ENCODE results near the gene NT5C3B. TPM values are rescaled to one million over a fixed set of nuclear protein-coding genes. Genes with fewer than 3 reads are reported as not detected.
A peak's percentile ranks its signal among the peaks of the same experiment; 100 is the strongest.

NT5C3B gene
- total RNA-seq: 10 to 100 TPM; 36.2 to 62.9 (median 49.4) TPM
- polyA plus RNA-seq: 100 to 1,000 TPM in 1 of 3 donors, 10 to 100 TPM in 2; 51.4 to 121 (median 98.8) TPM
- long read RNA-seq, donor 1, partial matches to known transcripts: 8 of 14 reads
- long read RNA-seq, donor 1, other reads (novel, unspliced or antisense): 0 of 14 reads
- long read RNA-seq, donor 2, partial matches to known transcripts: 0 of 7 reads
- long read RNA-seq, donor 2, other reads (novel, unspliced or antisense): 0 of 7 reads
- long read RNA-seq, donor 3, transcript NT5C3B-216 (8 exons, 1,534 nt): major isoform, 7 of 8 reads
- long read RNA-seq, donor 3, partial matches to known transcripts: 0 of 8 reads
- long read RNA-seq, donor 3, other reads (novel, unspliced or antisense): 0 of 8 reads
- long read RNA-seq, donor 4, transcript NT5C3B-216 (8 exons, 1,534 nt): major isoform, 11 of 22 reads
- long read RNA-seq, donor 4, partial matches to known transcripts: 0 of 22 reads
- long read RNA-seq, donor 4, other reads (novel, unspliced or antisense): 6 of 22 reads
- long read RNA-seq, donor 5, transcript NT5C3B-203 (9 exons, 975 nt): minor isoform, 17 of 83 reads
- long read RNA-seq, donor 5, transcript NT5C3B-216 (8 exons, 1,534 nt): major isoform, 28 of 83 reads
- long read RNA-seq, donor 5, partial matches to known transcripts: 2 of 83 reads
- long read RNA-seq, donor 5, other reads (novel, unspliced or antisense): 27 of 83 reads
- long read RNA-seq, donor 6, partial matches to known transcripts: 1 of 8 reads
- long read RNA-seq, donor 6, other reads (novel, unspliced or antisense): 3 of 8 reads
- long read RNA-seq, donor 7, partial matches to known transcripts: 6 of 9 reads
- long read RNA-seq, donor 7, other reads (novel, unspliced or antisense): 0 of 9 reads
- long read RNA-seq, donor 8, transcript NT5C3B-216 (8 exons, 1,534 nt): major isoform, 8 of 32 reads
- long read RNA-seq, donor 8, partial matches to known transcripts: 17 of 32 reads
- long read RNA-seq, donor 8, other reads (novel, unspliced or antisense): 0 of 32 reads
- long read RNA-seq, donor 9, partial matches to known transcripts: 0 of 4 reads
- long read RNA-seq, donor 9, other reads (novel, unspliced or antisense): 0 of 4 reads
- long read RNA-seq, donor 10, transcript NT5C3B-216 (8 exons, 1,534 nt): major isoform, 7 of 20 reads
- long read RNA-seq, donor 10, partial matches to known transcripts: 10 of 20 reads
- long read RNA-seq, donor 10, other reads (novel, unspliced or antisense): 0 of 20 reads

GRCh38 chr17:41835800-41836549 is at the start of gene NT5C3B:
Gene NT5C3B (minus strand): TSS chr17:41836232. CDS start chr17:41836193, 39 bp downstream.
- TF ChIP-seq CTCF (IDR thresholded peaks at IDR 0.05): no peak
- peak in 1 of 2 donors; percentile 25 for TF ChIP-seq POLR2A (IDR thresholded peaks at IDR 0.05)
- peaks cover 0 to 15% of the 10 kb centered on the region in 2 donors for H3K4me1 ChIP-seq (replicated peaks in 1 of 2)
- intact Hi-C loops (cut with DNase I): no loop called here
- peak within 1 kb of the TSS in 2 of 5 donors; percentile 65 to 75 for H3K27ac ChIP-seq
- WGBS, 4 donors: 1% methylated on average over 15 to 72 of the region's 72 CpGs
- DNase-seq: peak in 6 of 7 donors; percentile 38 to 62 (median 56)
- H3K4me3 ChIP-seq: peak within 1 kb of the TSS; percentile 82 to 84 (median 82)
- H3K9me3 ChIP-seq (replicated peaks in 1 of 3): no peaks in the 10 kb centered on the region
- peaks cover 0 to 10% of the 10 kb centered on the region in 2 donors for H3K36me3 ChIP-seq (replicated peaks in 1 of 2)
- H3K27me3 ChIP-seq: no peaks in the 10 kb centered on the region

- Histone ChIP-seq H3K4me1 (replicated peaks in 1 of 2) (no peaks in the 10 kb centered on the region), H3K9me3 (replicated peaks in 1 of 3) (no peaks in the 10 kb centered on the region), H3K27ac (no peak overlapping the region), H3K4me3 (no peak overlapping the region), H3K36me3 (replicated peaks in 1 of 2) (peaks cover 0 to 83% of the 10 kb centered on the region in 2 donors), H3K27me3 (no peaks in the 10 kb centered on the region)
- intact Hi-C loops (cut with DNase I): loop anchor here in 1 of 2 donors (10.0 kb wide), 1 partner anchor 151 kb away; the partner anchor contains the start of gene HAP1
- no peak for DNase-seq
- TF ChIP-seq CTCF (IDR thresholded peaks at IDR 0.05): peak in 2 of 6 experiments; percentile 22 to 33
- TF ChIP-seq POLR2A (IDR thresholded peaks at IDR 0.05): no peak
- WGBS, 4 donors: 70 to 88% (median 82%) methylated on average over 5 to 6 of the region's 6 CpGs
These were observed 49.7 kb upstream of the NT5C3B start for GRCh38 chr17:41885733-41886132.

GRCh38 chr17:41882756-41883155 is 46.7 kb upstream of the NT5C3B start:
- intact Hi-C loops (cut with DNase I): loop anchor here in 1 of 2 donors (10.0 kb wide), 1 partner anchor 148 kb away; the partner anchor contains the start of gene HAP1
- H3K27me3 ChIP-seq: no peaks in the 10 kb centered on the region
- DNase-seq: no peak

More at GRCh38 chr17:41882756-41883155, 46.7 kb upstream of the NT5C3B start:
- 84 to 90% (median 87%) methylated on average over 6 of the region's 6 CpGs for WGBS, 4 donors
- Histone ChIP-seq H3K27ac (no peak overlapping the region), H3K9me3 (replicated peaks in 1 of 3) (no peaks in the 10 kb centered on the region), H3K4me1 (replicated peaks in 1 of 2) (no peaks in the 10 kb centered on the region), H3K4me3 (no peak overlapping the region), H3K36me3 (replicated peaks in 1 of 2) (peaks cover 0 to 79% of the 10 kb centered on the region in 2 donors)
- TF ChIP-seq POLR2A (IDR thresholded peaks at IDR 0.05): no peak
- TF ChIP-seq CTCF (IDR thresholded peaks at IDR 0.05): no peak
